Raji (cell line): ENCODE data around the gene CA5B.

Experiments
- POLR2A ChIP-seq: IDR thresholded peaks from 2 replicates; pipeline ENCODE4 v1.6.1; 2011; ENCODE audit warnings: low read depth, low read length, control low read depth; ENCODE audit not compliant: insufficient read depth

The CA5B gene

DNA sequence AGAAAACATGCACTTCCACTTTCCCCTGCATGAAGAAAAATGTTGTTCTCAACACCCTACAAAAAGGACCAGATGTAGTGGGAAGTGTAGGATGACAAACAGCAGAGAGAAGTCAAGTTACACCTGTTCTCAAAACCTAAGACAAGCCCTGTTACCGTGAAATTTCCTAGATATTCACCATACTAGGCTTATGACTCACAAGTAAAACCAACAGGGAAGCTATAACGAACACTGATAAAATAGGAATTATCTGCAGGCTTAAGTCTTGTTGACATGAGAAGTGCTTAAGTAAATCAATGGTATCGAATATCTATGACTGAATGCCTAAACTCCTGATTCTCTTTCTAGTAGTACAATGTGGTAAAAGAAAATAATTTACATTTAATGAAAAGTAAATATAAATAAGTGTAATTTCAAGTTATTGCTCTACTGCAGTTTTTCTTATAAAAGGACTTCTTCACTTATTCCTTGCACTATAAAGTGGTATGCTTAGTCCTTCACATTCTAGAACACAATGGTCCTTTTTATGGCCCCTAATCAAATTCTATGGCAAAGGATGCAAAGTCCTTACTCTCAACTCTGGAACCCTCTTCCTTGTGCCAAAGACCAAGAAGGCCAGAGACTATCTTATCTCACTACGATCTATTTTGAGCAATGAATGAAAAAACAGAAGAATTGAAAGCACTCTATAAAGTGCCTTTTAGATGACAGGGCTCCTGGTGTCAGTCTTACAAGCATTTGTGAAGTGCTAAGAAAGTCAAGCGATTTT is 96.9 kb downstream of the CA5B start:
- no peak for TF ChIP-seq POLR2A
